H9 (cell line): ENCODE measurements around the gene RTN4R. TPM values are rescaled to one million over a fixed set of nuclear protein-coding genes. Genes with fewer than 3 reads are reported as not detected.
A peak's percentile ranks its signal among the peaks of the same experiment; 100 is the strongest.
"Not testable (repeated sequence)": the region's sequence is repeated elsewhere in the genome, so short reads cannot be mapped to it uniquely, and the experiment has no call there.

Experiments
- DNase-seq: peaks from one replicate; pipeline ENCODE4 v3.0.0-alpha.2; 2017
- H2AFZ ChIP-seq: one replicate; pipeline ENCODE4 v1.6.1; 2013; ENCODE audit warnings: mild to moderate bottlenecking, low read length, control low read depth, moderate library complexity
- H2AK5ac ChIP-seq: 2 replicates; pipeline ENCODE4 v1.6.1; 2013; ENCODE audit warnings: low read length, control low read depth, mixed read lengths; ENCODE audit not compliant: insufficient read length
- H2BK120ac ChIP-seq: one replicate; pipeline ENCODE4 v1.6.1; 2013; ENCODE audit warnings: low read depth, mild to moderate bottlenecking, low read length, control low read depth, inconsistent platforms; ENCODE audit not compliant: poor library complexity, severe bottlenecking
- H2BK12ac ChIP-seq: 2 replicates; pipeline ENCODE4 v1.6.1; 2013; ENCODE audit warnings: low read length, control low read depth, mixed read lengths, low read depth; ENCODE audit not compliant: insufficient read length
- H2BK15ac ChIP-seq: 2 replicates; pipeline ENCODE4 v1.6.1; 2013; ENCODE audit warnings: low read depth, low read length, control low read depth
- H2BK20ac ChIP-seq: one replicate; pipeline ENCODE4 v1.6.1; 2013; ENCODE audit warnings: low read depth, mild to moderate bottlenecking, low read length, control low read depth, inconsistent platforms; ENCODE audit not compliant: poor library complexity, severe bottlenecking
- H2BK5ac ChIP-seq: 2 replicates; pipeline ENCODE4 v1.6.1; 2013; ENCODE audit warnings: low read length, control low read depth, mixed read lengths; ENCODE audit not compliant: insufficient read length
- H3K14ac ChIP-seq: 2 replicates; pipeline ENCODE4 v1.6.1; 2013; ENCODE audit warnings: low read length, control low read depth; ENCODE audit not compliant: insufficient read depth
- H3K18ac ChIP-seq: 2 replicates; pipeline ENCODE4 v1.6.1; 2013; ENCODE audit warnings: low read depth, mild to moderate bottlenecking, mixed read lengths, low read length, control low read depth; ENCODE audit not compliant: insufficient read length
- H3K23ac ChIP-seq: 2 replicates; pipeline ENCODE4 v1.6.1; 2013; ENCODE audit warnings: low read length, control low read depth, mixed read lengths, low read depth; ENCODE audit not compliant: insufficient read length
- H3K23me2 ChIP-seq: 2 replicates; pipeline ENCODE4 v1.6.1; 2013; ENCODE audit warnings: low read depth, mild to moderate bottlenecking, mixed read lengths, low read length, control low read depth; ENCODE audit not compliant: insufficient read length, poor library complexity, severe bottlenecking
- H3K27ac ChIP-seq: 2 replicates; pipeline ENCODE4 v1.5.1; 2013; ENCODE audit warnings: low read length, control low read depth, mixed read lengths, low read depth; ENCODE audit not compliant: insufficient read length
- H3K27me3 ChIP-seq: 2 replicates; pipeline ENCODE4 v1.6.1; 2013; ENCODE audit warnings: low read length, control low read depth, inconsistent platforms; ENCODE audit not compliant: insufficient read depth
- H3K4ac ChIP-seq: 2 replicates; pipeline ENCODE4 v1.6.1; 2013; ENCODE audit warnings: low read depth, mild to moderate bottlenecking, control low read depth, inconsistent platforms, low read length, moderate library complexity
- H3K4me1 ChIP-seq: 2 replicates; pipeline ENCODE4 v1.6.1; 2013; ENCODE audit warnings: low read length, control low read depth, inconsistent platforms; ENCODE audit not compliant: insufficient read depth
- H3K4me2 ChIP-seq: 2 replicates; pipeline ENCODE4 v1.6.1; 2013; ENCODE audit warnings: low read length, control low read depth, mixed read lengths; ENCODE audit not compliant: insufficient read length, insufficient read depth
- H3K56ac ChIP-seq: 2 replicates; pipeline ENCODE4 v1.6.1; 2013; ENCODE audit warnings: low read depth, mild to moderate bottlenecking, mixed read lengths, low read length, control low read depth; ENCODE audit not compliant: insufficient read length
- H3K79me1 ChIP-seq: 2 replicates; pipeline ENCODE4 v1.6.1; 2013; ENCODE audit warnings: low read depth, mild to moderate bottlenecking, moderate library complexity, low read length, control low read depth, inconsistent platforms; ENCODE audit not compliant: insufficient read depth, poor library complexity, severe bottlenecking
- H3K79me2 ChIP-seq: 2 replicates; pipeline ENCODE4 v1.6.1; 2013; ENCODE audit warnings: low read length, control low read depth, inconsistent platforms; ENCODE audit not compliant: insufficient read depth
- H3K9ac ChIP-seq: 2 replicates; pipeline ENCODE4 v1.6.1; 2013; ENCODE audit warnings: low read length, control low read depth, mixed read lengths; ENCODE audit not compliant: insufficient read length; ENCODE audit errors: extremely low read depth
- H3K9me3 ChIP-seq: one replicate; pipeline ENCODE4 v1.6.1; 2013; ENCODE audit warnings: low read depth, low read length, inconsistent platforms; ENCODE audit not compliant: control insufficient read depth
- H3T11ph ChIP-seq: one replicate; pipeline ENCODE4 v1.6.1; 2013; ENCODE audit warnings: mild to moderate bottlenecking, low read length, control low read depth, inconsistent platforms
- H4K20me1 ChIP-seq: one replicate; pipeline ENCODE4 v1.6.1; 2013; ENCODE audit not compliant: control insufficient read depth, insufficient read length, insufficient read depth
- H4K5ac ChIP-seq: 2 replicates; pipeline ENCODE4 v1.6.1; 2013; ENCODE audit warnings: low read depth, mild to moderate bottlenecking, mixed read lengths, low read length, control low read depth; ENCODE audit not compliant: insufficient read length
- H4K8ac ChIP-seq: replicated peaks from 2 replicates; pipeline ENCODE4 v1.6.1; 2013; ENCODE audit warnings: low read length, control low read depth, mixed read lengths, low read depth; ENCODE audit not compliant: insufficient read length
- H4K91ac ChIP-seq: 2 replicates; pipeline ENCODE4 v1.6.1; 2013; ENCODE audit warnings: low read depth, mild to moderate bottlenecking, moderate library complexity, mixed read lengths, low read length, control low read depth; ENCODE audit not compliant: insufficient read length
- H3K27ac Mint-ChIP-seq, 3 experiments: 2 replicates in 2 of 3; 3 replicates in 1 of 3; pipeline ENCODE4 v1.8.0; 2020 to 2021; ENCODE audit warnings: mixed read lengths in 3 of 3, mild to moderate bottlenecking in 1 of 3, moderate library complexity in 1 of 3
- H3K27me3 Mint-ChIP-seq: 2 replicates; pipeline ENCODE4 v1.8.0; 2021; ENCODE audit warnings: low read depth, mild to moderate bottlenecking, moderate library complexity, mixed read lengths
- H3K36me3 Mint-ChIP-seq, 3 experiments: 2 replicates in 2 of 3; 3 replicates in 1 of 3; pipeline ENCODE4 v1.8.0; 2020 to 2021; ENCODE audit warnings: low read depth in 3 of 3, mixed read lengths in 3 of 3; ENCODE audit not compliant: insufficient read depth in 1 of 3
- H3K4me1 Mint-ChIP-seq, 2 experiments: 2 replicates each; pipeline ENCODE4 v1.8.0; 2020; ENCODE audit warnings: mixed read lengths in 2 of 2
- H3K4me3 Mint-ChIP-seq, 2 experiments: 2 replicates in 1 of 2; 3 replicates in 1 of 2; pipeline ENCODE4 v1.8.0; 2020 to 2021; ENCODE audit warnings: mild to moderate bottlenecking in 2 of 2, mixed read lengths in 2 of 2, moderate library complexity in 1 of 2
- H3K9me3 Mint-ChIP-seq, 2 experiments: 2 replicates in 1 of 2; 3 replicates in 1 of 2; pipeline ENCODE4 v1.8.0; 2020; ENCODE audit warnings: mild to moderate bottlenecking in 2 of 2, mixed read lengths in 2 of 2, moderate library complexity in 1 of 2
- WGBS: extraction: QIAGEN DNeasy Blood & Tissue Kit; methylation state at CpG from one replicate; pipeline ENCODE4 v1.1.7; 2013; ENCODE audit warnings: missing lambda C conversion rate, low lambda C conversion rate, mixed read lengths; ENCODE audit not compliant: insufficient read length; ENCODE audit errors: extremely low coverage; 5-methylcytosine and 5-hydroxymethylcytosine counted together
- total RNA-seq: library from RNA; stranded (reverse); gene quantifications from 2 replicates; pipeline ENCODE4 v1.2.1, GENCODE V29; 2021

The RTN4R gene
- total RNA-seq, 1 experiment from 2014 or later = 19.0 TPM

DNA sequence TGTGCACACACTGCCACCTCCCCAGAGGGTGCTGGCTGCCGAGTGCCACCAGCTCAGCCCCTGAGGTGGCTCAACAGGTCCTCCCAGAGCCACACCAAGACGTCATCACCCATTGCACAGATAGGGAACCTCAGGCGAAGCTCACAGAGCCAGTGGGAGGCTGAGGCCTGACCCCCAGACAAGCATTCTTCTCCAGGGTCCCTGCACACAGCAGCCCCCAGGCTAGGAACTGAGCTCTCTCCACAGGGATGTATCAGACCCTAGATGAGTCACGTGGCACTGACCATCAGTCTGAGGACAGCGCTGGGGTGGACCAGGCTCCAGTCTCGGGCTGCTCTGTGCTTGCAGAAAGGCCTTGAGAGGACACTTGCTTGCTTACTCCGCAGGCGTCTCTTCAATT, 1.6 kb upstream of the RTN4R start:
- not testable (repeated sequence) for H4K8ac ChIP-seq, H3K27ac Mint-ChIP-seq, H3K9ac ChIP-seq, H3K9me3 ChIP-seq, H4K5ac ChIP-seq, H3K23ac ChIP-seq, H3K27me3 ChIP-seq, H2BK20ac ChIP-seq, H2BK120ac ChIP-seq, H2BK5ac ChIP-seq, H3K56ac ChIP-seq, H4K20me1 ChIP-seq, H3K4ac ChIP-seq, H2BK12ac ChIP-seq, H3K27me3 Mint-ChIP-seq, H3K27ac ChIP-seq, H3K4me3 Mint-ChIP-seq, H2BK15ac ChIP-seq, H3K4me2 ChIP-seq, H2AK5ac ChIP-seq, H3K14ac ChIP-seq, H2AFZ ChIP-seq, H3K36me3 Mint-ChIP-seq, DNase-seq, H3K79me2 ChIP-seq, H3K9me3 Mint-ChIP-seq, H3K79me1 ChIP-seq, H3T11ph ChIP-seq, H3K4me1 ChIP-seq, H4K91ac ChIP-seq, H3K18ac ChIP-seq
- no CpG with 5 or more reads among the region's 8 CpGs for WGBS
- H3K4me1 Mint-ChIP-seq = peaks cover 8 to 17% of the 10 kb centered on the region in 2 experiments
- peaks cover 13% of the 10 kb centered on the region for H3K23me2 ChIP-seq

DNA sequence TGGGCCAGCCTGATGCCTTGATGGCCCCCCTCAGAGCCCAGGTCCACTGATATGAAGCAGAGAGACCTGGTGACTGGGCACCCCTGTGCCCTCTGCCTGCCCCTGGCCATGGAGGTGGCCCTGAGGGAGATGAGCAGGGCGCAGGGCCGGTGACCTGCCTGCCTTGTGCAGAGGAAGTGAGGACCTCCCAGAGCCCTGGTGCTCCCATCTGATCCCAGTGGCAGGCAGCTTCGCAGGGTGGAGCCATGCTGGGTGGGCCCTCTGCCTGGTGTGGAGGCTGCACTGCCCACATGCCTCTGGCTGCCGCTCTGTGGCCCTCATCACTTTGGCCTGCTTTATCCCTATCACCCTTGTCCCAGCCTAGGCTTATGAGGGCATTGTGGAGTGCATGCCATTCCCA, 1.1 kb upstream of the RTN4R start:
- H4K20me1 ChIP-seq, H3K9me3 ChIP-seq, H2AK5ac ChIP-seq, H3K9me3 Mint-ChIP-seq, H2BK5ac ChIP-seq, H4K91ac ChIP-seq, H3K79me2 ChIP-seq, H3K23ac ChIP-seq, H3K4me1 ChIP-seq, H4K5ac ChIP-seq, H4K8ac ChIP-seq, H3K79me1 ChIP-seq, H3K27ac Mint-ChIP-seq, H3K27me3 Mint-ChIP-seq, H2BK120ac ChIP-seq, H3K27ac ChIP-seq, H3T11ph ChIP-seq, H3K9ac ChIP-seq, H3K18ac ChIP-seq, H2BK15ac ChIP-seq, H3K27me3 ChIP-seq, DNase-seq, H3K14ac ChIP-seq, H3K4ac ChIP-seq, H2AFZ ChIP-seq, H3K4me2 ChIP-seq, H3K36me3 Mint-ChIP-seq, H2BK12ac ChIP-seq, H3K56ac ChIP-seq, H2BK20ac ChIP-seq: not testable (repeated sequence)
- H3K23me2 ChIP-seq = peaks cover 13% of the 10 kb centered on the region
- Mint-ChIP-seq H3K4me3 (peak overlapping the region in 1 of 2 experiments; percentile 60; a peak in 2 of 5 replicates), H3K4me1 (peaks cover 8 to 13% of the 10 kb centered on the region in 2 experiments)
- WGBS = no CpG with 5 or more reads among the region's 4 CpGs
